Activated naive CD4-positive, alpha-beta T cell treated with anti-CD3 and anti-CD28 coated beads, Interleukin-2, amount 50 U/mL, for 72 hours (primary cell): ENCODE measurements around the gene TMX1. TPM values are rescaled to one million over a fixed set of nuclear protein-coding genes. Genes with fewer than 3 reads are reported as not detected.

Experiments
- ATAC-seq, 2 donors: fragments of 150-1000 bp; cut with Tn5 transposase; 2 replicates each; pipeline ENCODE4 v1.10.0; 2021; ENCODE audit warnings: mild to moderate bottlenecking in 2 of 2, moderate library complexity in 2 of 2
- DNase-seq, 2 donors: peaks; one replicate each; pipeline ENCODE4 v3.0.0; 2021 to 2022; ENCODE audit warnings: low spot score in 2 of 2
- H3K27ac Mint-ChIP-seq, 2 donors: one replicate each; pipeline ENCODE4 v1.8.0; 2022; ENCODE audit warnings: mild to moderate bottlenecking in 2 of 2, mixed read lengths in 2 of 2
- H3K36me3 Mint-ChIP-seq, 2 donors: one replicate each; pipeline ENCODE4 v1.8.0; 2022; ENCODE audit warnings: mixed read lengths in 2 of 2
- H3K9me3 Mint-ChIP-seq, 2 donors: one replicate each; pipeline ENCODE4 v1.8.0; 2022; ENCODE audit warnings: mixed read lengths in 2 of 2
- total RNA-seq, 2 donors: library from RNA; stranded (reverse); gene quantifications; one replicate each; pipeline ENCODE4 v1.2.3, GENCODE V29; 2022

Gene TMX1
- total RNA-seq, 2 donors from 2014 or later, result 41.8 to 46.9 TPM

- Mint-ChIP-seq H3K36me3 (no peaks in the 10 kb centered on the region), H3K9me3 (peaks cover 4 to 10% of the 10 kb centered on the region in 2 donors), H3K27ac (peak overlapping the region; percentile 23 to 69)
- peak in 1 of 2 donors; percentile 8 for DNase-seq
- ATAC-seq, result peak; percentile 70 to 86
Measured at GRCh38 chr14:51304438-51304837, 64.4 kb downstream of the TMX1 start.

- H3K9me3 Mint-ChIP-seq, result peaks cover 4 to 10% of the 10 kb centered on the region in 2 donors
- DNase-seq, result no peak
- ATAC-seq, result peak; percentile 84
- H3K36me3 Mint-ChIP-seq, result no peaks in the 10 kb centered on the region
- H3K27ac Mint-ChIP-seq, result peak overlapping the region in 1 of 2 donors; percentile 23
Measured at GRCh38 chr14:51304941-51305340, 64.9 kb downstream of the TMX1 start.

GRCh38 chr14:51305751-51306150 is 65.7 kb downstream of the TMX1 start:
- Mint-ChIP-seq H3K36me3 (no peaks in the 10 kb centered on the region), H3K9me3 (peaks cover 4 to 10% of the 10 kb centered on the region in 2 donors), H3K27ac (no peak overlapping the region)
- no peak for ATAC-seq
- DNase-seq, result no peak

Other genes with a start within 250 kb of the TMX1 start
- gene TRIM9, start 145.1 kb upstream of the TMX1 start, total RNA-seq, result 1 to 10 TPM in 1 of 2 donors, under 1 TPM in 1; 0.93 to 3.1 TPM